T-cell (primary cell): ENCODE results near the gene OR52W1. TPM values are rescaled to one million over a fixed set of nuclear protein-coding genes. Genes with fewer than 3 reads are reported as not detected.

Experiments
- ATAC-seq, 4 experiments: fragments of 200-7000 bp in 3 of 4; fragments of 150-1000 bp in 1 of 4; cut with Tn5 transposase; replicated peaks in 1 of 4; 1 replicate in 3 of 4; 2 replicates in 1 of 4; pipeline ENCODE4 v1.10.0; 2021; ENCODE audit warnings: moderate library complexity in 3 of 4, mild to moderate bottlenecking in 2 of 4, moderate number of reproducible peaks in 1 of 4
- CTCF ChIA-PET, 2 donors: fragments of 300-600 bp; sonication (Branson Sonifier 250); formaldehyde crosslinking; loops; one replicate each; lab custom pipeline; 2022; ENCODE audit warnings: antibody characterized with exemption in 2 of 2; lab: Charles Lee
- POLR2A ChIA-PET, 2 donors: fragments of 300-600 bp; sonication (Branson Sonifier 250); formaldehyde crosslinking; loops; one replicate each; lab custom pipeline; 2022; ENCODE audit warnings: antibody characterized with exemption in 2 of 2; lab: Charles Lee
- DNase-seq, 35 experiments: peaks; one replicate each; pipeline versions ENCODE4 v3.0.0 to v3.0.0-alpha.2; 2013 to 2023
- H3K27ac ChIP-seq: one replicate; pipeline ENCODE4 v1.5.1; 2013; ENCODE audit warnings: low read length
- H3K27me3 ChIP-seq, 2 experiments: replicated peaks in 1 of 2; 1 replicate in 1 of 2; 2 replicates in 1 of 2; pipeline versions ENCODE4 v1.6.1 to v1.7.0; 2013; ENCODE audit warnings: low read length in 1 of 2, mixed read lengths in 1 of 2; ENCODE audit not compliant: control insufficient read depth in 2 of 2, insufficient read depth in 2 of 2; ENCODE audit errors: extremely low read depth in 1 of 2
- H3K36me3 ChIP-seq, 2 donors: 1 replicate in 1 of 2; 2 replicates in 1 of 2; pipeline versions ENCODE4 v1.6.1 to v1.7.0; 2013; ENCODE audit warnings: low read length in 1 of 2; ENCODE audit not compliant: control insufficient read depth in 2 of 2, insufficient read depth in 1 of 2; ENCODE audit errors: extremely low read depth in 1 of 2
- H3K4me1 ChIP-seq, 2 experiments: 1 replicate in 1 of 2; 2 replicates in 1 of 2; pipeline versions ENCODE4 v1.6.1 to v1.7.0; 2013; ENCODE audit warnings: low read length in 2 of 2, mixed read lengths in 1 of 2; ENCODE audit not compliant: insufficient read depth in 2 of 2, control insufficient read depth in 1 of 2; ENCODE audit errors: extremely low read depth in 1 of 2
- H3K4me3 ChIP-seq, 2 donors: 1 replicate in 1 of 2; 2 replicates in 1 of 2; pipeline versions ENCODE4 v1.5.1 to v1.7.0; 2013; ENCODE audit warnings: mild to moderate bottlenecking in 2 of 2, low read length in 1 of 2, moderate library complexity in 1 of 2; ENCODE audit not compliant: control insufficient read depth in 1 of 2; ENCODE audit errors: extremely low read depth in 1 of 2
- H3K9me3 ChIP-seq: 2 replicates; pipeline ENCODE4 v1.7.0; 2013
- H3K27ac Mint-ChIP-seq, 2 donors: one replicate each; pipeline ENCODE4 v1.8.0; 2020 to 2021; ENCODE audit warnings: mild to moderate bottlenecking in 2 of 2, mixed read lengths in 2 of 2
- H3K27me3 Mint-ChIP-seq, 2 donors: one replicate each; pipeline ENCODE4 v1.8.0; 2021 to 2022; ENCODE audit warnings: mixed read lengths in 2 of 2
- H3K36me3 Mint-ChIP-seq: one replicate; pipeline ENCODE4 v1.8.0; 2021; ENCODE audit warnings: mixed read lengths
- H3K4me1 Mint-ChIP-seq, 3 donors: one replicate each; pipeline ENCODE4 v1.8.0; 2020 to 2022; ENCODE audit warnings: mixed read lengths in 3 of 3, mild to moderate bottlenecking in 1 of 3
- H3K4me3 Mint-ChIP-seq, 3 donors: one replicate each; pipeline ENCODE4 v1.8.0; 2020 to 2022; ENCODE audit warnings: mild to moderate bottlenecking in 3 of 3, mixed read lengths in 3 of 3, moderate library complexity in 3 of 3
- H3K9me3 Mint-ChIP-seq, 3 donors: one replicate each; pipeline ENCODE4 v1.8.0; 2020 to 2022; ENCODE audit warnings: mixed read lengths in 3 of 3
- WGBS: methylation state at CpG from one replicate; pipeline ENCODE4 v1.1.5; 2013; ENCODE audit warnings: missing lambda C conversion rate; ENCODE audit not compliant: insufficient coverage; 5-methylcytosine and 5-hydroxymethylcytosine counted together
- total RNA-seq, 35 experiments: library from RNA in 6 of 35; stranded (reverse) in 6 of 35; fragments of 120-200 nt in 1 of 35; gene quantifications; one replicate each; pipeline versions ENCODE4 v1.2.1 to v1.2.4 and lab custom pipeline; 2013 to 2026

The OR52W1 gene
- total RNA-seq, 5 donors from 2014 or later (not counting 1 experiment from before 2014, with no cell fraction given), result not detected

- Mint-ChIP-seq H3K9me3 (no peaks in the 10 kb centered on the region), H3K27me3 (no peaks in the 10 kb centered on the region), H3K36me3 (peaks cover 32% of the 10 kb centered on the region), H3K27ac (no peak overlapping the region), H3K4me3 (no peak overlapping the region), H3K4me1 (peaks cover 0 to 3% (median 0%) of the 10 kb centered on the region in 3 donors)
- ATAC-seq (no peak), DNase-seq (no peak)
- Histone ChIP-seq H3K27me3 (no peaks in the 10 kb centered on the region), H3K27ac (no peak overlapping the region), H3K4me1 (no peaks in the 10 kb centered on the region), H3K9me3 (no peaks in the 10 kb centered on the region), H3K36me3 (peaks cover 4 to 63% of the 10 kb centered on the region in 2 donors), H3K4me3 (no peak overlapping the region)
- WGBS, result 96% methylated on average over 6 of the region's 9 CpGs
- ChIA-PET POLR2A (no interaction called here), CTCF (no interaction called here)
These were observed 11.4 kb downstream of the OR52W1 start for GRCh38 chr11:6210274-6210955.

GRCh38 chr11:6214530-6214929, 15.5 kb downstream of the OR52W1 start:
- DNase-seq (no peak), ATAC-seq (no peak)
- no peaks in the 10 kb centered on the region for H3K9me3 Mint-ChIP-seq
- ChIA-PET POLR2A (no interaction called here), CTCF (no interaction called here)
- peaks cover 51% of the 10 kb centered on the region for H3K36me3 Mint-ChIP-seq
- H3K4me3 ChIP-seq, result no peak overlapping the region
- no peaks in the 10 kb centered on the region for H3K27me3 ChIP-seq
- H3K36me3 ChIP-seq, result peaks cover 6 to 93% of the 10 kb centered on the region in 2 donors
- 98% methylated on average over 7 of the region's 10 CpGs for WGBS
- H3K4me1 ChIP-seq, result peaks cover 0 to 5% of the 10 kb centered on the region in 2 experiments
- H3K27me3 Mint-ChIP-seq, result no peaks in the 10 kb centered on the region
- H3K27ac Mint-ChIP-seq, result no peak overlapping the region
- H3K27ac ChIP-seq, result no peak overlapping the region
- peaks cover 5 to 6% (median 6%) of the 10 kb centered on the region in 3 donors for H3K4me1 Mint-ChIP-seq
- H3K9me3 ChIP-seq, result no peaks in the 10 kb centered on the region
- no peak overlapping the region for H3K4me3 Mint-ChIP-seq

GRCh38 chr11:6216501-6216900, 17.5 kb downstream of the OR52W1 start:
- WGBS, result 92% methylated on average over 3 of the region's 4 CpGs
- no peak for DNase-seq
- no peak for ATAC-seq
- H3K36me3 ChIP-seq, result peaks cover 6 to 95% of the 10 kb centered on the region in 2 donors
- ChIA-PET CTCF (interaction anchor here (0.6 kb wide), 2 partner anchors 15 to 115 kb away, joined by 3 read pairs; no protein-coding TSS in a partner anchor), POLR2A (interaction anchor here in 1 of 2 donors (0.6 to 0.7 kb wide), 2 partner anchors 14 to 712 kb away, joined by 3 to 4 read pairs; no protein-coding TSS in a partner anchor)
- no peaks in the 10 kb centered on the region for H3K27me3 ChIP-seq
- H3K27ac ChIP-seq, result no peak overlapping the region
- H3K9me3 ChIP-seq, result no peaks in the 10 kb centered on the region
- no peak overlapping the region for H3K4me3 ChIP-seq
- Mint-ChIP-seq H3K27me3 (no peaks in the 10 kb centered on the region), H3K9me3 (no peaks in the 10 kb centered on the region), H3K27ac (no peak overlapping the region), H3K4me1 (peaks cover 16 to 21% (median 16%) of the 10 kb centered on the region in 3 donors), H3K4me3 (no peak overlapping the region), H3K36me3 (peaks cover 52% of the 10 kb centered on the region)
- peaks cover 3 to 13% of the 10 kb centered on the region in 2 experiments for H3K4me1 ChIP-seq

- DNase-seq (no peak), ATAC-seq (no peak)
- Mint-ChIP-seq H3K27me3 (no peaks in the 10 kb centered on the region), H3K27ac (no peak overlapping the region), H3K4me3 (no peak overlapping the region), H3K9me3 (no peaks in the 10 kb centered on the region), H3K36me3 (peaks cover 64% of the 10 kb centered on the region), H3K4me1 (peaks cover 16 to 28% (median 19%) of the 10 kb centered on the region in 3 donors)
- 98% methylated on average over 17 of the region's 19 CpGs for WGBS
- H3K9me3 ChIP-seq, result no peaks in the 10 kb centered on the region
- H3K27ac ChIP-seq, result no peak overlapping the region
- ChIA-PET CTCF (interaction anchor here (0.5 to 0.7 kb wide), 2 partner anchors 103 to 1680 kb away, joined by 3 to 4 read pairs; no protein-coding TSS in a partner anchor), POLR2A (no interaction called here)
- H3K4me3 ChIP-seq, result no peak overlapping the region
- H3K36me3 ChIP-seq, result peaks cover 12 to 95% of the 10 kb centered on the region in 2 donors
- no peaks in the 10 kb centered on the region for H3K27me3 ChIP-seq
- H3K4me1 ChIP-seq, result peaks cover 3 to 13% of the 10 kb centered on the region in 2 experiments
These were observed 18.7 kb downstream of the OR52W1 start for GRCh38 chr11:6217722-6218121.

- peak overlapping the region in 1 of 2 donors; percentile 46 for H3K27ac Mint-ChIP-seq
- H3K36me3 ChIP-seq, result peaks cover 28 to 96% of the 10 kb centered on the region in 2 donors
- H3K27me3 ChIP-seq, result no peaks in the 10 kb centered on the region
- no peaks in the 10 kb centered on the region for H3K9me3 Mint-ChIP-seq
- DNase-seq, result no peak
- H3K4me3 Mint-ChIP-seq, result peak overlapping the region in 1 of 3 donors; percentile 22
- H3K27ac ChIP-seq, result no peak overlapping the region
- H3K4me1 Mint-ChIP-seq, result peaks cover 16 to 28% (median 19%) of the 10 kb centered on the region in 3 donors
- ATAC-seq, result no peak
- no peaks in the 10 kb centered on the region for H3K9me3 ChIP-seq
- WGBS, result no CpG with 5 or more reads among the region's 2 CpGs
- no peak overlapping the region for H3K4me3 ChIP-seq
- H3K36me3 Mint-ChIP-seq, result peaks cover 74% of the 10 kb centered on the region
- H3K27me3 Mint-ChIP-seq, result no peaks in the 10 kb centered on the region
- ChIA-PET CTCF (no interaction called here), POLR2A (no interaction called here)
- H3K4me1 ChIP-seq, result peaks cover 3 to 13% of the 10 kb centered on the region in 2 experiments
These were observed 20.3 kb downstream of the OR52W1 start for GRCh38 chr11:6219359-6219758.

- no peak for ATAC-seq
- CTCF ChIA-PET, result no interaction called here
- peaks cover 41 to 60% (median 53%) of the 10 kb centered on the region in 3 donors for H3K4me1 Mint-ChIP-seq
These were observed 24.8 kb downstream of the OR52W1 start for GRCh38 chr11:6223854-6224253.

More at GRCh38 chr11:6223854-6224253, 24.8 kb downstream of the OR52W1 start:
- H3K27me3 Mint-ChIP-seq, result no peaks in the 10 kb centered on the region
- no peaks in the 10 kb centered on the region for H3K9me3 ChIP-seq
- H3K36me3 Mint-ChIP-seq, result peaks cover 61% of the 10 kb centered on the region
- H3K4me3 ChIP-seq, result no peak overlapping the region
- H3K27me3 ChIP-seq, result no peaks in the 10 kb centered on the region
- no peak overlapping the region for H3K4me3 Mint-ChIP-seq
- POLR2A ChIA-PET, result no interaction called here
- WGBS, result 98% methylated on average over 17 of the region's 17 CpGs
- H3K4me1 ChIP-seq, result peaks cover 3 to 13% of the 10 kb centered on the region in 2 experiments
- no peaks in the 10 kb centered on the region for H3K9me3 Mint-ChIP-seq
- no peak overlapping the region for H3K27ac Mint-ChIP-seq
- no peak for DNase-seq
- peaks cover 23 to 60% of the 10 kb centered on the region in 2 donors for H3K36me3 ChIP-seq
- H3K27ac ChIP-seq, result no peak overlapping the region
